Measurements from ENCODE around the gene ARHGAP30.
"Not testable (repeated sequence)": the region's sequence is repeated elsewhere in the genome, so short reads cannot be mapped to it uniquely, and the experiment has no call there.

The ARHGAP30 gene

DNA sequence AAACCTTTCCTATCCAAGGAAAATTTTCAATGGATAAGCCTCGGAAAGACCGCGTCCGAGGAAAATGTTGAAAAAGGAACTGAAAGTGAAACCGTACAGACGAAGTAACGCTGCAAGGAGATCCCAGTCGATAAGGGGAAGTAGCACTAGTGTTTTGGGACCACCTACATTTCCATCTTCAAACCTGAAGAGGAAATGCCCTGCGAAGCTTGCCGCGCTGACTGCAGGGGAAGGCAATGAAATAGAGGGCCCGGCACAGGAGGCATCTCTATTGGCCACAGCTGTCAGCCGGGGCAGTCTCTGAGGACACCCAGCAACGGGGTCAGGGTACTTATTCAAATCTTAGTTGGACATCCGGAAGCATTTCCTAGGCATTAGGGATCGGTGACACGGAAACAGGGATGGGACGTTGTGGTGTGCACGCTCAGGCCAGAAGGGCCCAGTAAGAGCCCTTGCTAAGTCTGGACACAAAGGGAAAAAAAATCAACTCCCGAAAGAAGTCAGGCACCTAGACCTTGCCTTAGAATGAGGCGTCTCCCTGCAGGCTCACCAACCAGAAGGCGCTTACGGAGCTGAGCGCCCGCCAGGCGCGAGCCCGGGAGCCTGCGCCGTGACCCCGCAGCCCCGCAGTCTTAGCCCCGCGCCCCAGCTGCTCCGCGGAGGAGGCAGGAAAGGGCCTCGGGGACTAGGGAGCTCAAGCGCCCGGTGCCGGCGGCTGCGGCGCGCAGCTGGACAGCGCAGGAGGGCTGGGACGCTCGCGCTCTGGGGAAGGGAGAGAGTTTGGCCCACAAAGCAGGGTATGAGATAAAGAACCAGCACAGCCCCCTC is 24.6 kb downstream of the ARHGAP30 start:
- no peak for TF ChIP-seq POLR2A (IDR thresholded peaks at IDR 0.05; ENCODE audit: low read depth, low read length)
- peak; percentile 26; the same call in 1 of the 2 replicates for TF ChIP-seq TAF1 (IDR thresholded peaks at IDR 0.05; ENCODE audit: borderline replicate concordance, low read depth, low read length)
- TF ChIP-seq POLR2AphosphoS5 (IDR thresholded peaks at IDR 0.05; ENCODE audit: low read depth, low read length) = peak; percentile 68
- peak; percentile 94 for FAIRE-seq
- DNase-seq (ENCODE audit: insufficient read length) = peak; percentile 57

DNA sequence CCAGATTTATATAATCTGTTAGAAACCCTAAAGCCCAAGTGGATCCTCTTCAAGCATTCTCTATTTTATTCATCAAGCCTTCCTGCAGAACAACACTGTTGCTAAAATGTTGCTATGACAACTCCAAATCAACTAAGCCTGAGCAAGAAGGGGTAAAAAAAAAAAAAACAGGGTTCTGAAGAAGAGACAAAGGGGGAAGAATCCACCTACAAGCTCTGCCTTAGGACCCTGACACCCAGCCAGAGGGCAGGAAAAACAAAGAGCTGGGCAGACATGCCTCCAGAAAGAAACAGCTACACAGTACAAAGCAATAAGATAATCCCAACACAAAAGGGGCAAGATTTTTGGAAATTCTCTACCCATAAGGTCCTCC is 25.2 kb downstream of the ARHGAP30 start:
- no peak for TF ChIP-seq POLR2A (IDR thresholded peaks at IDR 0.05; ENCODE audit: low read depth, low read length)
- no peak for TF ChIP-seq POLR2AphosphoS5 (IDR thresholded peaks at IDR 0.05; ENCODE audit: low read depth, low read length)
- TF ChIP-seq TAF1 (IDR thresholded peaks at IDR 0.05; ENCODE audit: borderline replicate concordance, low read depth, low read length) = no peak
- no peak for FAIRE-seq

DNA sequence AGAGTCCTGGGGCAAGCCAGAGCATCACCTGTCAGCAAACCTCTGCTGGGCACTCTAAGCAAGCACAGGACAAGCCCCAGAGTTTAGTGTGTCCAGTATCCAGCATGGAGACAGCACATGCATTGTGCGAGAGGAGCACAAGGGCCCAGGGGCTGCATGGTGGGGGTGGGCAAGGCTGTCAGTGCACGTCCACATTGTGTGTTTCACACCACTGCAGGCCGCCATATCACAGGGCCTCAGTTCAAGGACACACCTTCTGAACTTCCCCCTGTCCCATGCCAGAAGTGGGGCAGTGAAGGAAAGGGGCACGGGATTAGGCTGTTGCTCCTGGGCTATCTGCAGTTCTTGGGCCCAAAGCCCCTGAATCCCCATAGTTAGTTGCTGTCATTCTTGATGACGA is 30.1 kb downstream of the ARHGAP30 start:
- FAIRE-seq (no peak), DNase-seq (ENCODE audit: insufficient read length) (no peak)
- TF ChIP-seq POLR2A (IDR thresholded peaks at IDR 0.05; ENCODE audit: low read depth, low read length) (no peak), POLR2AphosphoS5 (IDR thresholded peaks at IDR 0.05; ENCODE audit: low read depth, low read length) (no peak), TAF1 (IDR thresholded peaks at IDR 0.05; ENCODE audit: borderline replicate concordance, low read depth, low read length) (no peak)

More for the DNA sequence above, 25.2 kb downstream of the ARHGAP30 start:
- no peak for DNase-seq (ENCODE audit: insufficient read length)

DNA sequence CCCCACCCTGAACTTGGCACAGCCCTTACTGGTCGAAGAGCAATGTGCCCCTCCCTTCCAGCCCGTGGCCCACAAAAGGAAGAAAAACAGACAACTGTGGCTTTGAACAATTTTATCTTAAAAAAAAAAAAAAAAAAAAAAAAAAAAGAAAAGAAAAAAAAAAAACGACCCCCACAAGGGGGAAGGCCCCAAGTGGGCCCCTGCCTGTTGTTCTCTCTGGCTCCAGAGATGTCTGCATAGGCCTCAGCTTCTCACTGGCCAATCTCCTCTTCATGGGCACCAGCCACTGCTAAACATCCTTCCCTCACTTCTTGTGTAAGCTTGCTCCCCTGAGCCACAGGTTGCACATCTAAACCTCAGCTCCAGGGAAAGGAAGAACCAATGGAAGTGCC is 30.5 kb downstream of the ARHGAP30 start:
- no peak for DNase-seq (ENCODE audit: insufficient read length)
- no peak for TF ChIP-seq POLR2AphosphoS5 (IDR thresholded peaks at IDR 0.05; ENCODE audit: low read depth, low read length)
- TF ChIP-seq POLR2A (IDR thresholded peaks at IDR 0.05; ENCODE audit: low read depth, low read length) = no peak
- TF ChIP-seq TAF1 (IDR thresholded peaks at IDR 0.05; ENCODE audit: borderline replicate concordance, low read depth, low read length) = no peak
- FAIRE-seq = no peak

GRCh38 chr1:161038523-161039153 is 31.1 kb downstream of the ARHGAP30 start, which contains the start of gene TSTD1:
Gene TSTD1 (minus strand): TSS chr1:161038964. CDS start chr1:161038889, 75 bp downstream.
- peak; percentile 81 for TF ChIP-seq POLR2A (IDR thresholded peaks at IDR 0.05; ENCODE audit: low read depth, low read length)
- TF ChIP-seq POLR2AphosphoS5 (IDR thresholded peaks at IDR 0.05; ENCODE audit: low read depth, low read length) = peak; percentile 88
- no peak; the same call in 1 of the 2 replicates for TF ChIP-seq TAF1 (IDR thresholded peaks at IDR 0.05; ENCODE audit: borderline replicate concordance, low read depth, low read length)
- FAIRE-seq (peak; percentile 93), DNase-seq (ENCODE audit: insufficient read length) (peak; percentile 92)

GRCh38 chr1:161037661-161038522 is 31.8 kb downstream of the ARHGAP30 start:
- FAIRE-seq (no peak), DNase-seq (ENCODE audit: insufficient read length) (no peak)
- TF ChIP-seq POLR2A (IDR thresholded peaks at IDR 0.05; ENCODE audit: low read depth, low read length) = no peak
- no peak for TF ChIP-seq POLR2AphosphoS5 (IDR thresholded peaks at IDR 0.05; ENCODE audit: low read depth, low read length)
- TF ChIP-seq TAF1 (IDR thresholded peaks at IDR 0.05; ENCODE audit: borderline replicate concordance, low read depth, low read length) = no peak

DNA sequence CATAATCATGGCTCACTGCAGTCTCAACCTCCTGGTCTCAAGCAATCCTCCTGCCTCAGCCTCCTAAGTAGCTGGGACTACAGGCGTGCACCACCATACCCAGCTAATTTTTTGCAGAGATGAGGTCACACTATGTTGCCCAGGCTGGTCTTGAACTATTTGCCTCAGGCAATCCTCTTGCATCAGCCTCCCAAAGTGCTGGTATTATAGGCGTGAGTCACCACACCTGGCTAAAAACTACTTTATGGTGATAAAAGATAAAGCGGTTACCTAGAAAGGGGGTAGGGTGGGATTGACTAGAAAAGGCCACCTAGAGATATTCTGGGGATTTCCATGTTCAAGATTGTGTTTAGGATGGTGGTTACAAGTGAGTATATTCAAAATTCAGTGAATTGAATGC is 35.9 kb downstream of the ARHGAP30 start:
- no peak for TF ChIP-seq TAF1 (IDR thresholded peaks at IDR 0.05; ENCODE audit: borderline replicate concordance, low read depth, low read length)
- no peak for TF ChIP-seq POLR2A (IDR thresholded peaks at IDR 0.05; ENCODE audit: low read depth, low read length)
- no peak for TF ChIP-seq POLR2AphosphoS5 (IDR thresholded peaks at IDR 0.05; ENCODE audit: low read depth, low read length)
- DNase-seq (ENCODE audit: insufficient read length) (no peak), FAIRE-seq (peak; percentile 42)

DNA sequence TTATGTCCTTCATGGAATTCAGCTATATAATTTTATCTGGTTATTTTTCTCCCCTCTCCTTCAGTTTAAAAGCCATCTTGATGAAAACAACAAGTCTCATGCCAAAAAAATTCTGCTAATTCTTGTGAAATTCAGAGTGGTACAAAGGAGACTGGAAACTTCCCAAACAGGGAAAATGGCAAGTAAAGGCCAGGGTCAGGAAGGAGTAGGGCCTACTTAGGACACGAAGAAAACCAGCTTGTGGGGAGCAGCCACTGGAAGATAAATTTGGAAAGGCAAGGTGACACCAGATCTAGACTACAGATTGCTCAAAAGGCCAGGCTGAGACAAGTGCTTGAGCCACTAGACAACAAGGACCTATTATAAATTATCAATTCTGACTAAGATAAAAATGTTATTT is 37.3 kb downstream of the ARHGAP30 start:
- no peak for DNase-seq (ENCODE audit: insufficient read length)
- TF ChIP-seq POLR2AphosphoS5 (IDR thresholded peaks at IDR 0.05; ENCODE audit: low read depth, low read length) (no peak), TAF1 (IDR thresholded peaks at IDR 0.05; ENCODE audit: borderline replicate concordance, low read depth, low read length) (no peak), POLR2A (IDR thresholded peaks at IDR 0.05; ENCODE audit: low read depth, low read length) (no peak)
- FAIRE-seq = no peak

DNA sequence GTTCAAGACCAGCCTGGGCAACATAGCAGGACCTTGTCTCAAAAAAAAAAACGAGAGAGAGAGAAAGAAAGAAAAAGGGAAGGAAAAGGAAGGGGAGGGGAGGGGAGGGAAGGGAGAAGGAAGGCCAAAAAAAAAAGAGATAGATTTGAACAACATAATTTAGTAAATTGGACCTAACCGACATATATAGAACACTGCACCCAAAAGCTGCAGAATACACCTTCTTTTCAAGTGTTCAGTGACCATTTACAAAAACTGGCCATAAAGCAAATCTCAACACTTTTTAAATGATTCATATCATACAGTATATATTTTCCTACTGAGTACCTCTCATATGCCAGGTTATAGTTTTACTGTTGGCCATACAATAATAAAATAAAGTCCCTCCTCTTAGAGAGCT is 37.8 kb downstream of the ARHGAP30 start:
- FAIRE-seq (peak; percentile 64), DNase-seq (ENCODE audit: insufficient read length) (no peak)
- TF ChIP-seq TAF1 (IDR thresholded peaks at IDR 0.05; ENCODE audit: borderline replicate concordance, low read depth, low read length) = no peak
- no peak for TF ChIP-seq POLR2AphosphoS5 (IDR thresholded peaks at IDR 0.05; ENCODE audit: low read depth, low read length)
- no peak for TF ChIP-seq POLR2A (IDR thresholded peaks at IDR 0.05; ENCODE audit: low read depth, low read length)

DNA sequence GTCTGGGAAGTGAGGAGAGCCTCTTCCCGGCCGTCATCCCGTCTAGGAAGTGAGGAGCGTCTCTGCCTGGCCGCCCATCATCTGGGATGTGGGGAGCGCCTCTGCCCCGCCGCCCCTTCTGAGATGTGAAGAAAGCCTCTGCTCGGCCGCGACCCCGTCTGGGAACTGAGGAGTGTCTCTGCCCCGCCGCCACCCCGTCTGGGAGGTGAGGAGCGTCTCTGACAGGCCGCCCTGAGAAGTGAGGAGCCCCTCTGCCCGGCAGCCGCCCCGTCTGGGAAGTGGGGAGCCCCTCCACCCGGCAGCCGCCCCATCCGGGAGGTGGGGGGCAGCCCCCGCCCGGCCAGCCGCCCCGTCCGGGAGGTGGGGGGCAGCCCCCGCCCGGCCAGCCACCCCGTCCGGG is 40.2 kb downstream of the ARHGAP30 start:
- FAIRE-seq = not testable (repeated sequence)

GRCh38 chr1:161026954-161027353 is 42.7 kb downstream of the ARHGAP30 start:
- DNase-seq (ENCODE audit: insufficient read length); FAIRE-seq: not testable (repeated sequence)

More for the DNA sequence above, 40.2 kb downstream of the ARHGAP30 start:
- DNase-seq (ENCODE audit: insufficient read length) = not testable (repeated sequence)

DNA sequence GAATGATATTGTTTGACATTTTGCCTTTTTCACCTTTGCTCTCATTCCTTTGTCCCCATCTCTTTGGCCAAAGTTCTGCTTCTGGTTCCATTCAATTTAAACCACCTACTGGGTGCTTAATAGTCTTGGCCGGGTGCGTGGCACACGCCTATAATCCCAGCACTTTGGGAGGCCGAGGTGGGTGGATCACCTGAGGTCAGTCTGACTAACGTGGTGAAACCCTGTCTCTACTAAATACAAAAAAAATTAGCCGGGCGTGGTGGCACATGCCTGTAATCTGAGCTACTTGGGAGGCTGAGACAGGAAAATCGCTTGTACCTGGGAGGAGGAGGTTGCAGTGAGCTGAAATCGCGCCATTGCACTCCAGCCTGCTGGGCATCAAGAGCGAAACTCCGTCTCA is 47.3 kb downstream of the ARHGAP30 start:
- not testable (repeated sequence) for DNase-seq (ENCODE audit: insufficient read length); FAIRE-seq

All from GM12892 (cell line).